HG02885 (cell line): Measurements from ENCODE around the gene FOSL1.

Experiments used
- ATAC-seq: cut with Tn5 transposase; IDR thresholded peaks from one replicate; pipeline ENCODE4 v1.9.1; 2021; ENCODE audit warnings: mild to moderate bottlenecking; ENCODE audit not compliant: unreplicated experiment, poor library complexity

Gene FOSL1

GRCh38 chr11:65865550-65866172 lies 34.5 kb downstream of the FOSL1 start:
- ATAC-seq: no peak

- ATAC-seq: no peak
Measured at GRCh38 chr11:65864706-65865471, 35.3 kb downstream of the FOSL1 start.

- no peak for ATAC-seq
Measured at GRCh38 chr11:65863889-65864705, 36.1 kb downstream of the FOSL1 start.

GRCh38 chr11:65862941-65863888 lies 37.0 kb downstream of the FOSL1 start:
- ATAC-seq: no peak

GRCh38 chr11:65862191-65862735 lies 37.9 kb downstream of the FOSL1 start:
- ATAC-seq: no peak

GRCh38 chr11:65861533-65862183 lies 38.5 kb downstream of the FOSL1 start:
- ATAC-seq: no peak

- ATAC-seq: no peak
Measured at GRCh38 chr11:65861165-65861505, 39.1 kb downstream of the FOSL1 start.

- peak; percentile 29 for ATAC-seq
Measured at GRCh38 chr11:65860278-65861164, 39.7 kb downstream of the FOSL1 start, which contains the start of gene MUS81. Gene MUS81 (plus strand): TSS chr11:65860433. CDS start chr11:65860754, 321 bp downstream.

GRCh38 chr11:65859812-65860277 lies 40.3 kb downstream of the FOSL1 start:
- ATAC-seq: no peak

GRCh38 chr11:65859095-65859811 lies 40.9 kb downstream of the FOSL1 start:
- peak; percentile 61 for ATAC-seq

- ATAC-seq: no peak
Measured at GRCh38 chr11:65858681-65859087, 41.5 kb downstream of the FOSL1 start.

- ATAC-seq: peak; percentile 48
Measured at GRCh38 chr11:65857853-65858680, 42.1 kb downstream of the FOSL1 start, which contains the start of gene CFL1. Gene CFL1 (minus strand): TSS chr11:65858180. CDS start chr11:65858099, 81 bp downstream.

- peak; percentile 2 for ATAC-seq
Measured at GRCh38 chr11:65857500-65857852, 42.7 kb downstream of the FOSL1 start.

- ATAC-seq: peak; percentile 31
Measured at GRCh38 chr11:65856689-65857499, 43.3 kb downstream of the FOSL1 start.

- no peak for ATAC-seq
Measured at GRCh38 chr11:65855927-65856363, 44.2 kb downstream of the FOSL1 start.
